ENCODE measurements around the gene HPDL. TPM values are rescaled to one million over a fixed set of nuclear protein-coding genes. Genes with fewer than 3 reads are reported as not detected.

The HPDL gene
- total RNA-seq, 1 donor from 2014 or later = 2.3 TPM

Other genes starting within 250 kb of the HPDL start
- gene ZSWIM5, start 120.3 kb upstream of the HPDL start, total RNA-seq = 2.8 TPM
- gene TOE1, start 13.3 kb downstream of the HPDL start, total RNA-seq = 8.8 TPM
- 37.5 TPM for gene MUTYH, start 13.5 kb downstream of the HPDL start, total RNA-seq
- 14.3 TPM for gene TESK2, start 164.3 kb downstream of the HPDL start, total RNA-seq
- 1.1 TPM for gene CCDC163, start 173.2 kb downstream of the HPDL start, total RNA-seq
- 4.5 TPM for gene MMACHC, start 173.4 kb downstream of the HPDL start, total RNA-seq
- gene PRDX1, start 195.0 kb downstream of the HPDL start, total RNA-seq = 330 TPM
- gene AKR1A1, start 223.9 kb downstream of the HPDL start, total RNA-seq = 96.3 TPM

All from sciatic nerve (tissue), 1 donor.